GM19372 (cell line): ENCODE measurements around the gene GRK3.

Experiments
- ATAC-seq: cut with Tn5 transposase; IDR thresholded peaks from one replicate; pipeline ENCODE4 v1.9.1; 2021; ENCODE audit warnings: mild to moderate bottlenecking, low read depth, moderate library complexity; ENCODE audit not compliant: unreplicated experiment

GRK3 gene

GRCh38 chr22:25656724-25657123 lies 92.2 kb downstream of the GRK3 start:
- peak; percentile 79 for ATAC-seq

GRCh38 chr22:25658633-25659032 lies 94.2 kb downstream of the GRK3 start:
- ATAC-seq = no peak

DNA sequence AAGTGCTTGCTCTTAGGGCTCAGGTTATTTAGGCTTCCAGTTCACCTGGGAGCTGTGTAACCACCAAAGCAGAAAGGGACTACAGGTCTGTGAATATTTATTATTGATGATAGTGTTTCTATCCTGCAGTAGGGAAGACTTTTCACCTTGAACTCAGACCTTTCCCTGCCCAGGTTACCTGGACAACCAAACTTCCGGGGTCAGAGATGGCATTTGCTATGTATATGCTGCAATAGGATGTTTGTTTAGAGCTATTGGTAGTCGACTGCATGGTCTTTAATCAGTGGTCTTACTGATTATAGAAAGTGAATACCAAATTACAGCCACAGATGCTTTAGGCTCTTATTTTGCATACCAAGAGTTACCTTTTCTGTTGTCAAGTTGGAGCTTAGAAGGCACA lies 94.9 kb downstream of the GRK3 start:
- ATAC-seq = no peak

DNA sequence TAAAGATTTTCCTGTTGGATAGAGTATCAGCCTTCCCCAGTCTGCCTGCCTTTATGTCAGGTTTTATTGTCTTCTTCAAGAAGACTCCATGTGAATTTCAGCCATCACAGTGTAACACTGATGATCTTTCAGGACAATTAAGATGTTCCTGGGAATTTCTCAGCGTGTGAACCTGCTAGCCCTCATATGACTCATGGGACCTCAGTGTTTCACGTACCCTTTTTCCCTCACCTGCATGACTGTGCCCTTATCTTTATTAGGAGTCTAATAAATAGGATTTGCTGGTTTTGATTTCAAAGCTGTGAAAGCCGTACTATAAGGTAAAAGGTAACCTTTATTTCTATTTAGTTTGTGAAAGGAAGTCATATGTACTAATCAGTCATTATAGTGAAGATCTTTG lies 95.9 kb downstream of the GRK3 start:
- ATAC-seq = no peak

DNA sequence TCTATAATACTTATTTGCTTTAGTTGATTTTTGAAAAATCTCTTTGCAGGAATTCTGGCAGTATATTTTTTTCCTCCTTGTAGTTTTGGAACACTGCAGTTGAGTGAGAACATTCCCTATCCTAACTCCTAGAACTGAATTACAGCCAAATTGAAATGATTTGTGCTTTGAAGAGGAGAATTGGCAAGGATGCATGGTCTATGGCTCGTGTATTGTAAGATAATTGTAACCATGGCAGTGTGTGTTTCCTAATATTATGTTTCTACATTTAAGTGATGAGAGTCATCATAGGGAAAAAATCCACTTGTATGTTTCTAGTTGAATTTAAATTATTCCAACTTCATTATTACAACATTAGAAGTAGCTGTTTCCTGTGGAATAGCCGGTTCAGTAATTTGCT lies 96.6 kb downstream of the GRK3 start:
- no peak for ATAC-seq

- no peak for ATAC-seq
These were observed 99.2 kb downstream of the GRK3 start for GRCh38 chr22:25663654-25664053.

- no peak for ATAC-seq
These were observed 101.8 kb downstream of the GRK3 start for GRCh38 chr22:25666308-25666707.

- ATAC-seq = no peak
These were observed 104.0 kb downstream of the GRK3 start for GRCh38 chr22:25668437-25668836.

- no peak for ATAC-seq
These were observed 105.0 kb downstream of the GRK3 start for GRCh38 chr22:25669253-25670069.

GRCh38 chr22:25670070-25670461 lies 105.6 kb downstream of the GRK3 start:
- ATAC-seq = no peak

- ATAC-seq = no peak
These were observed 108.0 kb downstream of the GRK3 start for GRCh38 chr22:25672289-25673084.

- no peak for ATAC-seq
These were observed 109.2 kb downstream of the GRK3 start for GRCh38 chr22:25673713-25674112.

- ATAC-seq = no peak
These were observed 113.2 kb downstream of the GRK3 start for GRCh38 chr22:25677631-25678030.

GRCh38 chr22:25680051-25680450 lies 115.6 kb downstream of the GRK3 start:
- ATAC-seq = no peak

GRCh38 chr22:25680956-25681355 lies 116.5 kb downstream of the GRK3 start:
- no peak for ATAC-seq

DNA sequence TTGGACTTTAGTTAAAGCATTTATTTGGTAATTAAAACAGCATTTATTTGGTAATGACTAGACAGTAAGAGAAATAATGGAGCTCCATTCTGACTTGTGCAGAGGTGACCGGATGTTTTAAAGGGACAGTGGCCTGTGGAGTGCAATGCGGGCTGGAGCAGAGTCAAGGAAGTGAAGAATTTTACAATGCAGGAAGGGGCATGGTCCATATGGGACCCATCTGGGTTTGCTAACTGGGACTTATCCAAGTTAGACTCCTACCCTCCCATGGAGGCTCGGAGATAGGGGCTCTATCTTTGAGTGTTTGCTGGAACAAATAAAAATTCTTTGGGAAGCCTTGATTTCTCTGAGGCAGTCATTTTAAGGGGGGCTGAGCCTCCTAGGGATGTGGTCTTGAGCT lies 117.6 kb downstream of the GRK3 start:
- no peak for ATAC-seq

- ATAC-seq = no peak
These were observed 124.2 kb downstream of the GRK3 start for GRCh38 chr22:25688627-25689026.

GRCh38 chr22:25689631-25690030 lies 125.2 kb downstream of the GRK3 start:
- ATAC-seq = no peak

DNA sequence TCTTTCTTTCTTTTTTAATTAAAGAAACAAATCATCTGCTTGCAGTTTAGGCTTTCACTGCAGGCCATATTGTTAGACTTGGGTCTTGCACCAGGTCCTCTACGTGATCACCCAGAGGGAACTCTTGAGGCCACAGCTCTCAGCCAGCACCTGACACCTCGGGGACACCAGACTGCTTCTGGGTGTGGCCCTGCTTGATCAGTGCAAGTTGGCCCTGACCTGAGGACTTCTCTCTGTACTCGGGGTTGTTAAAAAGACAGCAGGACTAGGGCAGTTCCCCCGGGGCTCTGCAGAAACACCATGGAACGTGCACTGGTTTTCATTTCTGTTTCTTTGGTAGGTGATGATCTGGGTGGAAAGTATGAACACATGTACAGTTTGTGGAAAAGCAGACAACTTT lies 126.3 kb downstream of the GRK3 start:
- ATAC-seq = no peak

DNA sequence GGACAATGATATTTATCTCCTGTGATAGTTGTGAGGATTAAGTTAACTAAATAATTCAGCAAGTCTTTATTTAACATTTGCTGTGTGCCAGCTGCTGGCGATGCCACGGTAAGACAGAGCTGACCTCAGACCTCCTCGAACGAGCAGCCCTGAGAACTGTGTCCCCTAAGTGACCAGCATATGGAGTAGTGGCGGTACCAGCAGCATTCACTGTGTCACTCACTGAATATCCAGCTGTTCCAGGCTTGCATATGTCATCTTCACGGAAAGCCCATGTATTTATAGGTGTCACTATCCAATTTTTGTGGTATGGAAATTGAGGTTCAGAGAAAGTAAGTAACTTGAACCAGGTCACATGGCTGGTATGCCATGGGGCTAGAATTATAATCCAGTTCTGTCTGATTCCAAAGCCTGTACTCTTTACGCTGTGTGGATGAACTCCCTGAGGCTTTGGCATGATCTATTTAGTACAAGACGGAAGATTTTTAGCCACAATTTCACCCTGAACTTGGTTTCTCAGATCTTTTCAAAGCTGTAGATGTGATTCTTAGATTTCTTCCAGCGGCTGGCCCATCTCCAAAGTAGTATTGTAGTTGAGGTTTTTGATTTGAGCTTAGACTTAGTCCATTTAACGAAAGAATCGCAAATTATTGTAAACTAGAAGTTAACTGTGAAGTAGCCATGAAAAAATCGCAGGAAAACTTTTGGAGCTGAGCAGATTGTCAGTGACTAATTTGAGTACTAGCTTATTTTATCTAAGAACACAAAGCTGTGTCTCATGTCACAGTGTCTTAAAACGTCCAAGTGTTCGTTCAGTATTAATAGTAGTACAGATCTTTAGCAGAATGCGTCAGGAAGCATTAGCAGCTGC lies 128.2 kb downstream of the GRK3 start:
- ATAC-seq = no peak

GRCh38 chr22:25693268-25693565 lies 128.7 kb downstream of the GRK3 start:
- no peak for ATAC-seq
